K562 (cell line): ENCODE data around the gene PRDM2. TPM values are rescaled to one million over a fixed set of nuclear protein-coding genes. Genes with fewer than 3 reads are reported as not detected.
A peak's percentile ranks its signal among the peaks of the same experiment; 100 is the strongest.

Source experiments
- ATAC-seq: fragments of 200-7000 bp; cut with Tn5 transposase; 3 replicates; pipeline ENCODE4 v1.9.1; 2020; ENCODE audit warnings: moderate library complexity
- BruUV-seq: library from RNA; stranded (reverse); fragments of 400-500 nt; replicated peaks from 2 replicates; lab custom pipeline; 2021; lab: Mats Ljungman, UMichigan
- CTCF ChIA-PET: fragments of 300-600 bp; formaldehyde crosslinking; extraction: SDS; loops from one replicate; lab custom pipeline; 2021; ENCODE audit warnings: low intra/inter-chr PET ratio; lab: Yijun Ruan, JAX
- POLR2A ChIA-PET: fragments of 300-600, 350-650 bp; sonication (Branson Sonifier 250); formaldehyde crosslinking; extraction: SDS; loops from one replicate; lab custom pipeline; 2021; ENCODE audit warnings: antibody characterized with exemption, inconsistent platforms; lab: Yijun Ruan, JAX
- DNase-seq, 4 experiments: peaks; one replicate each; pipeline versions ENCODE4 v3.0.0 to v3.0.0-alpha.2; 2011 to 2018; ENCODE audit warnings: low spot score in 3 of 4, mixed read lengths in 3 of 4; ENCODE audit errors: extremely low read depth in 1 of 4
- FAIRE-seq: peaks from 2 replicates; lab custom pipeline; 2011; peaks lifted over from hg19 to GRCh38; lab: Jason Lieb, UNC
- H2AFZ ChIP-seq: 2 replicates; pipeline ENCODE4 v1.6.0; 2011; ENCODE audit warnings: low read depth, low read length, control low read depth, inconsistent platforms
- H3K27ac ChIP-seq: fragments of 200-600 bp; 3 replicates; pipeline ENCODE4 v1.8.0; 2011; ENCODE audit warnings: low read depth, mild to moderate bottlenecking, control low read depth, inconsistent platforms, low read length, moderate library complexity, mixed read lengths; ENCODE audit errors: extremely low read depth
- H3K27me3 ChIP-seq, 2 experiments: fragments of 300-600 bp in 1 of 2; 2 replicates in 1 of 2; 3 replicates in 1 of 2; pipeline versions ENCODE4 v1.6.0 to v1.8.0; 2011; ENCODE audit warnings: inconsistent platforms in 2 of 2, low read length in 2 of 2, mild to moderate bottlenecking in 1 of 2, mixed read lengths in 1 of 2, moderate library complexity in 1 of 2; ENCODE audit not compliant: control insufficient read depth in 2 of 2, insufficient read depth in 2 of 2
- H3K36me3 ChIP-seq: fragments of 300-600 bp; 3 replicates; pipeline ENCODE4 v1.8.0; 2011; ENCODE audit warnings: mild to moderate bottlenecking, low read length, inconsistent platforms; ENCODE audit not compliant: control insufficient read depth, insufficient read depth
- H3K4me1 ChIP-seq, 2 experiments: fragments of 200-600 bp in 1 of 2; replicated peaks in 1 of 2; 2 replicates in 1 of 2; 3 replicates in 1 of 2; pipeline versions ENCODE4 v1.5.1 to v1.8.0; 2011; ENCODE audit warnings: inconsistent platforms in 2 of 2, low read length in 2 of 2, mild to moderate bottlenecking in 1 of 2, mixed read lengths in 1 of 2, moderate library complexity in 1 of 2; ENCODE audit not compliant: control insufficient read depth in 2 of 2, insufficient read depth in 2 of 2
- H3K4me2 ChIP-seq: 2 replicates; pipeline ENCODE4 v1.6.1; 2011; ENCODE audit warnings: low read length, control low read depth, inconsistent platforms, mixed read lengths; ENCODE audit not compliant: insufficient read depth
- H3K4me3 ChIP-seq: fragments of 200-600 bp; sonication (generic), shearing (Covaris generic); 2 replicates; pipeline ENCODE4 v1.5.1; 2016; ENCODE audit warnings: control low read depth, inconsistent platforms
- H3K79me2 ChIP-seq: fragments of 200-600 bp; 3 replicates; pipeline ENCODE4 v1.8.0; 2011; ENCODE audit warnings: low read length, inconsistent platforms; ENCODE audit not compliant: control insufficient read depth, insufficient read depth
- H3K9ac ChIP-seq, 2 experiments: 2 replicates each; pipeline versions ENCODE4 v1.6.0 to v1.6.1; 2011; ENCODE audit warnings: low read depth in 2 of 2, low read length in 2 of 2, control low read depth in 1 of 2, inconsistent platforms in 1 of 2, mild to moderate bottlenecking in 1 of 2, mixed read lengths in 1 of 2; ENCODE audit not compliant: insufficient read depth in 1 of 2
- H3K9me1 ChIP-seq: one replicate; pipeline ENCODE4 v1.6.0; 2011; ENCODE audit warnings: inconsistent platforms, mild to moderate bottlenecking, low read length, moderate library complexity; ENCODE audit not compliant: control insufficient read depth, insufficient read depth
- H3K9me3 ChIP-seq: replicated peaks from 2 replicates; pipeline ENCODE4 v1.5.1; 2011; ENCODE audit warnings: low read depth, low read length, inconsistent platforms; ENCODE audit not compliant: control insufficient read depth, insufficient read depth
- H4K20me1 ChIP-seq: replicated peaks from 2 replicates; pipeline ENCODE4 v1.6.1; 2011; ENCODE audit warnings: low read length, inconsistent platforms, mixed read lengths; ENCODE audit not compliant: control insufficient read depth, insufficient read depth
- HDAC8 ChIP-seq: fragments of 450-650 bp; IDR thresholded peaks from 2 replicates; pipeline ENCODE4 v1.6.1; 2016; ENCODE audit warnings: mild to moderate bottlenecking, missing genetic modification characterization, moderate library complexity, missing compliant biosample characterization
- RBFOX2 ChIP-seq: fragments of 200-400 bp; formaldehyde crosslinking; IDR thresholded peaks from 2 replicates; pipeline ENCODE4 v1.6.1; 2017; ENCODE audit warnings: low read depth, mild to moderate bottlenecking, low read length, moderate library complexity
- ZNF184 ChIP-seq: sonication (generic); formaldehyde crosslinking; IDR thresholded peaks from 2 replicates; pipeline ENCODE4 v1.5.0; 2020; ENCODE audit warnings: missing genetic modification reagents
- ZNF311 ChIP-seq: fragments of 250-450 bp; sonication (Bioruptor Pico); IDR thresholded peaks from 2 replicates; pipeline ENCODE4 v1.4.0; 2020; ENCODE audit warnings: mild to moderate bottlenecking, moderate library complexity
- ZNF780A ChIP-seq: fragments of 250-450 bp; sonication (Bioruptor Pico); IDR thresholded peaks from 2 replicates; pipeline ENCODE4 v1.5.0; 2021; ENCODE audit warnings: mild to moderate bottlenecking
- ZSCAN29 ChIP-seq: fragments of 450-650 bp; IDR thresholded peaks from 2 replicates; pipeline ENCODE4 v1.6.1; 2017
- WGBS: fragments of 100-300 bp; shearing (Covaris generic); methylation state at CpG from one replicate; pipeline ENCODE4 v1.1.6; 2016; ENCODE audit warnings: low coverage, mixed read lengths; ENCODE audit not compliant: insufficient coverage; ENCODE audit errors: missing lambda C conversion rate; 5-methylcytosine and 5-hydroxymethylcytosine counted together
- in situ Hi-C: fragments of 300-500 bp; cut with MboI; formaldehyde crosslinking; loops from 4 replicates; pipeline ENCODE4 v1.15.0; 2018; ENCODE audit warnings: inconsistent platforms, mixed read lengths
- intact Hi-C: fragments of 100-400 bp; cut with micrococcal nuclease; formaldehyde crosslinking; loops from 2 replicates; pipeline ENCODE4 v1.14.2; 2022
- polyA plus RNA-seq, 8 experiments: library from polyadenylated mRNA; depleted of rRNA in 4 of 8; stranded (reverse) in 5 of 8; unstranded in 3 of 8; fragments of >200 nt; fragmentation: Nextera tagmentation in 2 of 8; fragmentation: Illumina TruSeq in 1 of 8; extraction: Ambion mirVana in 2 of 8; extraction: Trizol in 1 of 8; gene quantifications; 2 replicates each; pipeline versions ENCODE4 v1.2.1 to v1.2.3, GENCODE V29; 2011 to 2014; ENCODE audit warnings: inconsistent platforms in 1 of 8, missing spikeins in 1 of 8
- total RNA-seq, 7 experiments: library from RNA; depleted of rRNA in 6 of 7; stranded (reverse); fragments of >200 nt in 6 of 7; fragmentation: Illumina TruSeq in 2 of 7; extraction: Trizol in 2 of 7; gene quantifications; 2 replicates each; pipeline versions ENCODE4 v1.2.1 to v1.2.3, GENCODE V29; 2011 to 2021; ENCODE audit warnings: low replicate concordance in 1 of 7

Gene PRDM2
- total and polyA plus RNA-seq, 9 of the 15 experiments (the other 6 are each of a cell fraction or from before 2014, with no cell fraction given) = 5.4 to 27.6 (median 12.5) TPM

- no peak overlapping the region for H3K27ac ChIP-seq
- peak; percentile 8; the same call in 1 of the 2 replicates for TF ChIP-seq RBFOX2
- TF ChIP-seq ZNF780A = no peak
- TF ChIP-seq, all 486 proteins: peak for 1
- Histone ChIP-seq H3K4me3 (no peak overlapping the region), H3K79me2 (peaks cover 73% of the 10 kb centered on the region), H3K4me1 (peaks cover 11 to 15% of the 10 kb centered on the region in 2 experiments; a peak in 4 of 5 replicates), H3K27me3 (no peaks in the 10 kb centered on the region), H3K36me3 (peaks cover 21% of the 10 kb centered on the region; the same call in 2 of the 3 replicates), H3K9ac (no peak overlapping the region), H3K9me1 (no peaks in the 10 kb centered on the region), H2AFZ (no peak overlapping the region), H3K4me2 (no peak overlapping the region), H4K20me1 (peaks cover 22% of the 10 kb centered on the region; the same call in 1 of the 2 replicates), H3K9me3 (no peaks in the 10 kb centered on the region)
- in situ Hi-C loops = no loop called here
- DNase-seq (no peak), FAIRE-seq (no peak), ATAC-seq (no peak)
- WGBS = 94% methylated on average over 7 of the region's 7 CpGs
- BruUV-seq = no TSS peak
- intact Hi-C loops = no loop called here
- POLR2A ChIA-PET = interaction anchor here (1.4 kb wide), 1 partner anchor 26 kb away, joined by 5 read pairs; no protein-coding TSS in a partner anchor
- CTCF ChIA-PET = no interaction called here
Observed at GRCh38 chr1:13751985-13752384, 52.0 kb downstream of the PRDM2 start.

GRCh38 chr1:13752852-13753251 lies 52.9 kb downstream of the PRDM2 start:
- peaks cover 81% of the 10 kb centered on the region for H3K79me2 ChIP-seq
- H3K4me3 ChIP-seq = no peak overlapping the region
- intact Hi-C loops = no loop called here
- H2AFZ ChIP-seq = no peak overlapping the region
- DNase-seq (no peak), FAIRE-seq (peak; percentile 63)
- H3K4me1 ChIP-seq = peaks cover 11 to 15% of the 10 kb centered on the region in 2 experiments; a peak in 4 of 5 replicates
- H3K9me1 ChIP-seq = no peaks in the 10 kb centered on the region
- no peak overlapping the region for H3K9ac ChIP-seq
- TF ChIP-seq ZNF184 (CRISPR knock-in tag) (no peak), ZSCAN29 (no peak), ZNF311 (no peak), HDAC8 (tag) (no peak)
- TF ChIP-seq, all 486 proteins: peak for 0
- ChIA-PET POLR2A (interaction anchor here (1.4 to 1.5 kb wide), 2 partner anchors 26 to 42 kb away, joined by 4 to 5 read pairs; no protein-coding TSS in a partner anchor), CTCF (no interaction called here)
- ATAC-seq = no peak
- 71% methylated on average over 6 of the region's 6 CpGs for WGBS
- H3K4me2 ChIP-seq = no peak overlapping the region
- peaks cover 22% of the 10 kb centered on the region; the same call in 1 of the 2 replicates for H4K20me1 ChIP-seq
- H3K27ac ChIP-seq = no peak overlapping the region
- no peaks in the 10 kb centered on the region for H3K27me3 ChIP-seq
- in situ Hi-C loops = no loop called here
- no peaks in the 10 kb centered on the region for H3K9me3 ChIP-seq
- H3K36me3 ChIP-seq = peaks cover 21% of the 10 kb centered on the region; the same call in 2 of the 3 replicates
- BruUV-seq = no TSS peak
